Fibroblast of lung (primary cell): ENCODE results near the gene FXYD4. TPM values are rescaled to one million over a fixed set of nuclear protein-coding genes. Genes with fewer than 3 reads are reported as not detected.

Experiments used
- DNase-seq, 2 donors: peaks; one replicate each; pipeline versions ENCODE4 v3.0.0 to v3.0.0-alpha.2; 2010; ENCODE audit warnings: low read depth in 2 of 2
- H2AFZ ChIP-seq: 2 replicates; pipeline ENCODE4 v1.5.1; 2012; ENCODE audit warnings: low read length, control low read depth, inconsistent platforms
- H3K27ac ChIP-seq: 2 replicates; pipeline ENCODE4 v1.5.1; 2011; ENCODE audit warnings: low read length, control low read depth; ENCODE audit not compliant: insufficient read depth
- H3K27me3 ChIP-seq: 2 replicates; pipeline ENCODE4 v1.5.1; 2011; ENCODE audit warnings: mild to moderate bottlenecking, low read length; ENCODE audit not compliant: control insufficient read depth, insufficient read depth
- H3K36me3 ChIP-seq: 2 replicates; pipeline ENCODE4 v1.5.1; 2011; ENCODE audit warnings: low read length; ENCODE audit not compliant: control insufficient read depth, insufficient read depth
- H3K4me1 ChIP-seq: 2 replicates; pipeline ENCODE4 v1.5.1; 2011; ENCODE audit warnings: low read length; ENCODE audit not compliant: control insufficient read depth, insufficient read depth; ENCODE audit errors: extremely low read depth
- H3K4me2 ChIP-seq: 2 replicates; pipeline ENCODE4 v1.5.1; 2011; ENCODE audit warnings: low read length, control low read depth; ENCODE audit not compliant: insufficient read depth; ENCODE audit errors: extremely low read depth
- H3K4me3 ChIP-seq, 4 experiments: fragments of 200-600 bp in 1 of 4; sonication (generic) in 1 of 4; replicated peaks in 1 of 4; 2 replicates each; pipeline ENCODE4 v1.5.1; 2011 to 2016; ENCODE audit warnings: low read length in 4 of 4, low read depth in 3 of 4, mild to moderate bottlenecking in 3 of 4, control low read depth in 2 of 4, inconsistent platforms in 1 of 4, mixed read lengths in 1 of 4; ENCODE audit not compliant: insufficient read depth in 1 of 4; ENCODE audit errors: control extremely low read depth in 1 of 4
- H3K79me2 ChIP-seq: 2 replicates; pipeline ENCODE4 v1.5.1; 2012; ENCODE audit warnings: mild to moderate bottlenecking, low read length, inconsistent platforms; ENCODE audit not compliant: control insufficient read depth, insufficient read depth
- H3K9ac ChIP-seq: 2 replicates; pipeline ENCODE4 v1.5.1; 2011; ENCODE audit warnings: mild to moderate bottlenecking, low read length, control low read depth; ENCODE audit not compliant: insufficient read depth
- H3K9me3 ChIP-seq: 2 replicates; pipeline ENCODE4 v1.5.1; 2012; ENCODE audit warnings: low read depth, low read length; ENCODE audit not compliant: control insufficient read depth, insufficient read depth
- H4K20me1 ChIP-seq: 2 replicates; pipeline ENCODE4 v1.5.1; 2011; ENCODE audit warnings: low read length; ENCODE audit not compliant: control insufficient read depth, insufficient read depth; ENCODE audit errors: extremely low read depth
- CTCF ChIP-seq, 2 donors: IDR thresholded peaks in 1 of 2; conservative IDR thresholded peaks in 1 of 2; 1 replicate in 1 of 2; 2 replicates in 1 of 2; pipeline ENCODE4 v1.5.1; 2011 to 2012; ENCODE audit warnings: low read length in 2 of 2, control low read depth in 1 of 2, inconsistent platforms in 1 of 2, low read depth in 1 of 2, mild to moderate bottlenecking in 1 of 2
- EZH2 ChIP-seq: IDR thresholded peaks from 2 replicates; pipeline ENCODE4 v1.5.1; 2012; ENCODE audit warnings: low read length, control low read depth, mild to moderate bottlenecking; ENCODE audit errors: missing control alignments
- polyA plus RNA-seq, 2 donors: library from polyadenylated mRNA; depleted of rRNA in 1 of 2; stranded (reverse) in 1 of 2; unstranded in 1 of 2; fragments of >200 nt; gene quantifications; 2 replicates each; pipeline ENCODE4 v1.2.1, GENCODE V29; 2011 to 2012; ENCODE audit warnings: missing spikeins in 1 of 2
- total RNA-seq: library from RNA; depleted of rRNA; stranded (reverse); fragments of >200 nt; gene quantifications from 2 replicates; pipeline ENCODE4 v1.2.1, GENCODE V29; 2014

FXYD4 gene
- total and polyA plus RNA-seq, 2 donors (not counting 1 experiment from before 2014, with no cell fraction given) = not detected

- Histone ChIP-seq H3K9ac (peak overlapping the region; percentile 99), H3K4me2 (peak overlapping the region; percentile 88), H3K79me2 (peaks cover 58% of the 10 kb centered on the region), H3K9me3 (no peaks in the 10 kb centered on the region), H4K20me1 (peaks cover 2% of the 10 kb centered on the region), H3K4me3 (peak overlapping the region; percentile 84 to 98 (median 88)), H2AFZ (no peak overlapping the region), H3K27ac (peak overlapping the region; percentile 100), H3K4me1 (peaks cover 3% of the 10 kb centered on the region), H3K27me3 (no peaks in the 10 kb centered on the region), H3K36me3 (no peaks in the 10 kb centered on the region)
- TF ChIP-seq EZH2 (no peak), CTCF (conservative IDR thresholded peaks at IDR 0.05 in 1 of 2, IDR thresholded peaks at IDR 0.05 in 1 of 2; ENCODE audit: low read depth in 1 of 2, low read length in 2 of 2) (peak; percentile 45 to 46)
- peak; percentile 90 to 91 for DNase-seq
Measured at GRCh38 chr10:43407576-43408330, 36.3 kb downstream of the FXYD4 start.

GRCh38 chr10:43408331-43408709 is 36.9 kb downstream of the FXYD4 start:
- no peaks in the 10 kb centered on the region for H3K9me3 ChIP-seq
- H3K27me3 ChIP-seq = no peaks in the 10 kb centered on the region
- H3K4me1 ChIP-seq = peaks cover 3% of the 10 kb centered on the region
- TF ChIP-seq CTCF (conservative IDR thresholded peaks at IDR 0.05 in 1 of 2, IDR thresholded peaks at IDR 0.05 in 1 of 2; ENCODE audit: low read depth in 1 of 2, low read length in 2 of 2) (no peak), EZH2 (no peak)
- H3K79me2 ChIP-seq = peaks cover 53% of the 10 kb centered on the region
- peak overlapping the region; percentile 88 for H3K4me2 ChIP-seq
- DNase-seq = no peak
- peak overlapping the region; percentile 84 to 98 (median 88) for H3K4me3 ChIP-seq
- H4K20me1 ChIP-seq = no peaks in the 10 kb centered on the region
- peak overlapping the region; percentile 99 for H3K9ac ChIP-seq
- H3K27ac ChIP-seq = peak overlapping the region; percentile 100
- H2AFZ ChIP-seq = no peak overlapping the region
- no peaks in the 10 kb centered on the region for H3K36me3 ChIP-seq

GRCh38 chr10:43408710-43409384 is 37.4 kb downstream of the FXYD4 start, which contains the start of gene HNRNPF:
TSS of gene HNRNPF (minus strand) at chr10:43409186. CDS start at chr10:43387884, 21,302 bp downstream.
- Histone ChIP-seq H3K79me2 (peaks cover 47% of the 10 kb centered on the region), H3K27ac (peak within 1 kb of the TSS; percentile 100), H3K4me3 (peak within 1 kb of the TSS; percentile 84 to 98 (median 88)), H4K20me1 (no peaks in the 10 kb centered on the region), H3K27me3 (no peaks in the 10 kb centered on the region), H2AFZ (peak within 1 kb of the TSS; percentile 89), H3K4me1 (peaks cover 3% of the 10 kb centered on the region), H3K9me3 (no peaks in the 10 kb centered on the region), H3K9ac (peak within 1 kb of the TSS; percentile 99), H3K36me3 (no peaks in the 10 kb centered on the region), H3K4me2 (peak within 1 kb of the TSS; percentile 98)
- DNase-seq = peak; percentile 95
- TF ChIP-seq CTCF (conservative IDR thresholded peaks at IDR 0.05 in 1 of 2, IDR thresholded peaks at IDR 0.05 in 1 of 2; ENCODE audit: low read depth in 1 of 2, low read length in 2 of 2) (no peak), EZH2 (no peak)
